GM21423 (cell line): ENCODE measurements around the gene MCF2L2.

Source experiments
- ATAC-seq: cut with Tn5 transposase; IDR thresholded peaks from one replicate; pipeline ENCODE4 v1.9.1; 2021; ENCODE audit warnings: mild to moderate bottlenecking, moderate library complexity; ENCODE audit not compliant: unreplicated experiment

MCF2L2 gene

DNA sequence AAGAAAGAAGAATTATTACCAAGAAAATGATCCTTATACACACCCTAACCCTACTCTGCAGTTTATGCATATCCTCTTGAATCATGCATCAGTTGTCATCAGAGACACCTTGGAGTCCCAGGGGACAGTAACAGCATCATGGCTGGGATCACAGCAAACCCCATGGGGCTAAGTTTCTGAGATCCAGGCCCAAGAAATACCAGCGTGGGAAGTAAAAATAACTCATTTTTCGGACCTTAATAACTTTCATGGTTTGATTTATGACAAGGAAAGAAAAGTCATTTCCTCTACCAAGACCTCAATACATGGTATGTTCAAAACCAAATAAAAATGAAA is 214.2 kb downstream of the MCF2L2 start:
- no peak for ATAC-seq

- no peak for ATAC-seq
Measured at GRCh38 chr3:183213415-183214276, 214.8 kb downstream of the MCF2L2 start.

DNA sequence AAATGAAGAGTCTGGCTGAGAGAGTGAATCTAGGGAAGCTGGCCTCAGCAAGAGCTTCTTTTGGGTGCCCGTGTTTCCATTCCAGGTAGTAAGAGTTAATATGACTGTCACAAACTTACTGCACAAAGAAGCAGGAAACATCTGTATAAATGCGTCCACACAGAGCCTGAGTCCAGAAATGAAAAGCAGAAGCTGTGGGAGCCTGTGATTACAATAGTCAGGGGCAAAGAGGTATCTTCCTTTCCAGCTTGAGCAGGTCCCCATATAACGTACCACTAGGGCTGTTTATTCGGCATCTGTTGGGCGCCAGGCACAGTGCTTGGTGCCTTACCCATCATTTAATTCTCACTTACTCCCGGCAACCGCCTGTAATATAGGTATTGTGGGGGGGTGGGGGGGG is 215.9 kb downstream of the MCF2L2 start:
- no peak for ATAC-seq

DNA sequence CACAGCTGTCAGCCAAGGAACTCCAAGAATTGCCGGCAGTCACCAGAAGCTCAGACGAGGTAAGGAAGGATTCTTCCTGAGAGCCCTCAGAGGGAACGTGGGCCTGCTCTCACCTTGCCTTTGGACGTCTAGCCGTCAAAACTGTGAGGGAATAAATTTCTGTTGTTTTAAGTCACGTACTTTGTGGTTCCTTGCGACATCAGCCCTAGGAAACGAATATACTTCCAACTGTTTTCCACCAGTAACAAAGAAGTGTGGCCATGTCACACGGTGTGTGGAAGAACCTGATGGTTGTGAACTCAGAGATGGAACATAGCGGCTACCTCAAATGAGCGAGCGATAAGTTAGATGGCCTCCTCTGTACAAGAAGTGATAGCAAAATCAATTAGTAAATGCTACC is 216.3 kb downstream of the MCF2L2 start:
- no peak for ATAC-seq

DNA sequence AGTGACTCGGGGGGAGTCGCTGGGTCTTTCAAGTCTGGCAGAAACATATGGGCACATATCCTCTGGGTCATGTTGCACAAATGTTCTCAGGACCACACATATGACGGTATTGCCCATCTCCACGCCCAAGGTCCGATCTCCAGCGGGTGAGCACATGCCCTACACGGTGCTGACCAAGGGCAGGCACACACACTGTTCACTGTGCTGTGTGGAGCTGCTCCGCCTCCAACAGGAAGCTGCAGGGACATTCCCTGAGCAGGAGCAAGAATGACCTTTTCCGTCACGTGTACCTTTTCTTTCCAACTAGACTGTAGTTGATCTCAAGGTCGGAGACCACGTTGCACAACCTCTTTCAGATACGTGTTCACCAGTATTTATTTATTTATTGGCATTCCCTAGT is 217.1 kb downstream of the MCF2L2 start:
- ATAC-seq: no peak

DNA sequence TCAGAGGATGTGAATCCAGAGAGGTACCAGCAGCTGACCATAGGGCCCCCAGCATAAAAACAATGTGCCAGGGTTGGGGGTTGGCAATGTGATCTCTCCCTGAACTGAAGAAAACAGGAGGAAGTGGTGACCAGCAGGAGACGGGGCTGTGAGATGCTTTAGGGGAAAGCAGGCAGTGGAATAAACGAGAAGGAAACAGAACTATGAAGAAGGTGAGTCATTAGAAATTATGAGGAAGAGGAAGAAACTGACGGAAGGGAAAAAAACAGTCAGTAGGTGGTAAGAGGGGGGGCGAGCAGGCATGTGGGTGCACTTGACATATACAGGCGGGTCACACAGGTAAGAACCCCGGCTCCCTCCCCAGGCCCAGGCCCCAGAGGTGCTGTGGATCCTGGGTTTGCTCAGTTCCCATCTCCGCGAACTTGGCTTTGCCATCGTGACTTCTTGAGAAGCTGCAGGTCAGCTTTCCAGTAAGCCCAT is 217.5 kb downstream of the MCF2L2 start:
- ATAC-seq: no peak

DNA sequence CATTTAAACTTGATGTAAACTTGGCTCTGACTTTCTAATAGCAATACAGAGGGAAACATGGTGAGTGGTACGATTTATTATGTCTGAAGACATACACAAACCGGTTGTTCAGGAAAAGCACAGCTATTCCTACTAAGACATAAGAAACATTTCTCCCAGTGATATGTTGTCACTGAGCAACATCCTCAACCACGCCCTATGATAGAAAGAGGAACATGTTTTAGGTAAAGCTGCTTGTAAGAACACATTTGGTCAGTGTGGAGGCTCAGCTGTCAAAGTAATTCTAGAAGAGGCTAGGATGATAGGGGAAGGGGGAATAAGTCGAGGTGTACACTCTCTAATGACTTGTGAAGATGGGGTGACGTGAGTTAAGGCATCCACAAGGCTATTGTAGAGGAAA is 218.1 kb downstream of the MCF2L2 start:
- no peak for ATAC-seq

DNA sequence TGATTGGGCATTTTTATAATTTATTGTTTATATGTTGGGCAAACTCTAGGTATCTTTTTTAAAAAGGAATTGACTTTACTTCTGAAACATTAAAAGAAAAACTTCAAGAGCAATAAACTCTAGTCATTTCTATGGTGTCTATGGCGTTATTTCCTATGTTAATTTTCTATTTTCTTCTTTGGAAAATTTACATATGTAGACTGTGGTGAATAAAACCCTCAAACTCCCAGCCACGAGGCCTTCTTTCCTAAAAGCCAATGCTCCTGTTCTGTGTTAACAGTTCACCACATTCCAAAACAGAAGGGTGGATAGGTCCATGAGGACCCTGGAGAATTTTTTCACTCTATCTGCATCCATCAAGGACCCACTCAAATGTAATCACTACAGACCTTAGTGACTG is 219.6 kb downstream of the MCF2L2 start:
- no peak for ATAC-seq

- no peak for ATAC-seq
Measured at GRCh38 chr3:183208260-183208659, 220.2 kb downstream of the MCF2L2 start.

DNA sequence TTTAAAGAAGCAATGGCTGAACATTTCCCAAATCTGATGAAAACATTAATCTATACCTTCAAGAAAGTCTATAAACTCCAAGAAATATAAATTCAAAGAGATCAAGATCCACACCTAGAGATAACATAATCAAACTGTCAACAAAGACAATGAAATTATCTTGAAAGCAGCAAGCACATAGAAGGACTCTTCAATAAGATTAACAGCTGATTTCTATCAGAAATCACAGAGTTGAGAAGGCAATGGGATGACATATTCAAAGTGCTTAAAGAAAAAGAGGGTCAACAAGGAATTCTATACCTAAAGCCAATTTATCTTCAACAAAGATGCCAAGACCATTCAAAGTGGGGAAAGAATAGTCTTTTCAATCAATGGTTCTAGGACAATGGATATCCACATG is 224.7 kb downstream of the MCF2L2 start:
- no peak for ATAC-seq

DNA sequence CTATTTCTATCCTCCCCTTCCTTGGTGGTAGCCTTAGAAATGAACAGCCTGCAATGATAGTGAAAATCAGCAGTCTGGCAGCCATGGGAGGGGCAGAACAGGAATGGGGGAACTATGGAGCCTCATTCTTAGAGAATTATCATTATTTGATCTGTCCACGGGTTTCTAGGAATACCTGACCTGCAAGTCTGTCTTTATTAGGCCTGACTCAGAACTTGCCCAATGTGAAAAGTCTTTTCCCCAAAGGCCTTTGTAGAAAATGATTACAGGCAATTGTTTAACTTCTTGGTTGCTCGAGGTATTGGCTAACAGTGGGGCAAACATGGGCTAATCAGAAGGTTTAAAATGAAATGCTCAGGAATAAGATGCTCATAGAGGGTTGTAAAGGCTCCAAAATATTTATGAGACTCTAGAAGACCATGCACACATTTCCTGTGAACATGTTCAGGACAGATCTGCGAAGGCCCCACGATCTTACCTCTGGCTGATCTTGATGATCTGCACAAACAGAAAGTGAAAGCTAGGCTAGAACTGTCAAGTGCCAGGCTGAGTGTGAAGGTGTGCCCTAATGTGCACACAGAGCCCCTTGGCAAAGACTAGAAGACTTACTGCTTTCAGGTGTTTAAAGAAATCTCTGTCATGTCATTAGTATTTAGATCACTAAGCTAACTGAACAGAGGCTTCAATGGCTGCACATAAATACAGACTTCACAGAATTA is 226.3 kb downstream of the MCF2L2 start:
- no peak for ATAC-seq

DNA sequence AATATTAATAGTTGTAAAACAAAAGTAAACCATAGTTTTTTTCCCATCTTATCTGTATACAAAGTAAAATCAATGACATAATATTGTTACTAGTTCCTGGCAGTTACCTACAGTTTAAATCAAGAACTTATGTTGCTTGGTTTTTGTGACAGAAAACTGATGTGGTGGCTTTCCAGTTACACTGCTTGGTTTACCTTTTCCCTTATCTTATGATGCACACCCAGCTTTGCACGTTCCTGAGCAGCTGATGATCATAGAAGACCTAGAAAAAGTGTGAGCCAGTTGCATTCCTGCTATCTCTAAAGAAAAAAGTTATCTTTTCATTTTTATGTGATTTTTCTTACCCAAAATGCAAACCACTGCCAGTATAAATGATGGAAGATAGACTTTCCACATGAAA is 229.5 kb downstream of the MCF2L2 start:
- no peak for ATAC-seq

DNA sequence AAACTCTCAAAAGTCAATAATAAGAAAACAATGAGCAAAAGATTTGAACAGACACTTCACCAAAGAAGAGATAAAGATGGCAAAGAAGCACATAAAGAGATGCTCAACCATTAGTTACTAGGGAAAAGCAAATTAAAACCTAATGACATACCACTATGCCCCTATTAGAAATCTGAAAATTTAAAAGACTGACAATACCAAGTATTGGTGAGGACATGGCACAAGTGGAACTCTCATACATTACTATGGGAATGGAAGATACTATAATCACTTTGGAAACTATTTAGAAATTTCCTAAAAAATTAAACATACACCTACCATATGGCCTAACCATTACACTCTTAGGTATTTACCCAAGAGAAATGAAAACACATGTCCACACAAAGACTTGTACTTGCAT is 230.7 kb downstream of the MCF2L2 start:
- no peak for ATAC-seq

DNA sequence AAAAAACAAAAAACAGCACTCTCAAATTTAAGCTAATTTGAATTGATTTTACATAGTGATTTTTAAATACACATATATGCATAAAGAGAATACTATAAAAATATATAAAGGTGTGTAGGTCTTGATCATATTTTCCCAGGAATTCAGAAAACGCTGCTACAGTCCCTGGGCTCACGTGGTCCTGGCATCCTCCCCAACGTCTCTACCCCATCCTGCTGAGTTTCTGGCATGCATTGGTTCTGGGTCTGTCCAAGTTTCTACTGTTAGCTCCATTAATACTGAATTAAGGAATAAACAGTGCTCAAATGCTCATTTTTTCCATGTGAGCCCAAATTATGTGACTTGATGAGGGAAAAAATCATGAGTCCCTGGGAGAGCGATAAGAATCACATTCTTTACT is 233.2 kb downstream of the MCF2L2 start:
- ATAC-seq: no peak

DNA sequence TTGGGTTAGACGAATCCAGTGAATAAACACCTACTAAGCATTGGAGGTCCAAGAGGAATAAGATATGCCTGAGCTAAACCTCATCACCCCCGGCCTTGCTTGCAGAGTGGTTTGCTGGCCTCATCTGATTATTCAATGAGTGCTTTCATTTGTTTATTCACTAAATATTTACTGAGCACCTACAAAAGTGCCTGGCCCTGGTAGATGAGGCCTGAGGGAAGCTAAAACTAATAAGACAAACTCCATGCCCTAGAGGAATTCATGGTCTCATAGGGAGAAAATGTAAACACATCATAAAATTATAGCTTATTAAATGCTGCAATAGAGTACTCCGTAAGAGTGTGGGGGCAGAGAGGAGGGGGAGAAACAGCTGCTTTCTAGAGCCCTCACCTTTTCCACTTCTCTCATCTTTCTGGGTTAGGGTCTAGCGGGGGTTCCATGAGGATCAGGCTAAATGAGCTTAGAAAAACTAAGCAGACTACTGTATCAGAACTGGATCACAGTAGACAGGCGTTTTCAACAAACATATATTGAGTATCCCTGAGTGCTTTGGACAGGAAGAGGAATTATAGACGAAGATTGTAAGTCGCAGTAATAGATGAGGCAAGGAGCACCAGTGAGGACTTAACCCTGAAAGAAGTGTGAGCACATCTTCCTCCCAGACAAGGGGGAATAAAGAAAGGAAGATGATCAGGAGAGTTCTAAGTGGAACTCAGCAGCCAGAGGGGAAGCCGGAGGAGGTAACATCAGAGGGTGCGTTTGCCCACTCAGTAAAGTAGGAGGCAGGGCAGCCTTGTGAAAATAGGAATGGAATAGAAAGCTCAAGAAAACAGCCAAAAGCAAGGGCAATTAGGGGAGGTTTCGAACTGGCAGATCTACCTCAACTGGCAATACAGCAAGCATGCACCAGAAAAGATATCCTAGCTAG is 234.4 kb downstream of the MCF2L2 start:
- ATAC-seq: no peak

GRCh38 chr3:183192650-183193300 is 235.6 kb downstream of the MCF2L2 start:
- no peak for ATAC-seq

GRCh38 chr3:183189641-183190040 is 238.8 kb downstream of the MCF2L2 start:
- no peak for ATAC-seq

DNA sequence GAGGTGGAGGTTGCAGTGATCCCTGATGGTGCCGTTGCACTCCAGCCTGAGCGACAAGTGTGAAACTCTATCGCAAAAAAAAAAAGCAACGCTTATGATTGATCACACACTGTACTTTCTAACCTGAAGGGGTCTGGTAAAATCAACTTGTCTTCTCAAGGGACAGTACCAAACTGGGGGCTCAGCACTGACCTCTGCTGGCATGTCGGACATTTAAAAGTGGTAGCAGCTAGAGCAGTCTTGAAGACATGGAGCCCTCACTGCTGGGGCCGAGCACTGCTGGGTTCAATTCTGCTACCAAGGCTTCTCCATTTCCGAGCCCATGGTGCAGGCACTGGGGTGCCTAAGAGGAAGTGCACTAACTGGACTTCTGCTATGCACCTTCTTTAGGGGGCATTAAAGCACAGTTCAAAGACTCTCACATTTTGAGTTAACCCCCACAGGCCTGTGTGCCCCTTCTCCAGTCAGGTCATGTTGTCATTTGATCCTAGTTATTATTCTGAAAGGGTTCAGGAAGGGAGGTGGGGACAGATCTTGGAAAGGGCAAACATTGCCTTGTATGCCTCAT is 239.4 kb downstream of the MCF2L2 start:
- ATAC-seq: no peak

DNA sequence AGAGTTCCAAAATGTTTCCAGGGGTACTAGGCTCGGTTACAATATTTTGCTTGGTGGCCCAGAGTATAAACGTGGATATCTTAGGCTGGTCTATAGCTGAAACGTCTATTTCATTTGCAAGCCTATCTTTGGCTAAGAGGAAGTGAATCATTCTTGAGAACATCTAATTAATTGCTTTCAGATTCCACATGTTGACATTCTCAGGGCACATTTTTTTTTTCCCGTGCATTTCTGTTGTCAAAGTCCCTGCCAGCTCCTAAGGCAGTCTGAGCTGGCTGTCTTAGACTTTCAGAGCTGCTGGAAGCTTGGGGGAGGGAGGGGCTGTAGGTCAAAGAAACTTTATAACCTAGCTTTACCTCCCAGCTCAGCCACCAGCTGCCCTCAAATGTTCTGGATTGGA is 242.7 kb downstream of the MCF2L2 start:
- no peak for ATAC-seq
